ENCODE results near the gene RPS6KA3.

- no peak for TF ChIP-seq CTCF (IDR thresholded peaks at IDR 0.05)
- no peak for TF ChIP-seq POLR2A (IDR thresholded peaks at IDR 0.05)
- TF ChIP-seq EP300 (IDR thresholded peaks at IDR 0.05), result no peak
Measured at GRCh38 chrX:20294284-20294683, 27.6 kb upstream of the RPS6KA3 start.
